HFFc6 (cell line): ENCODE results near the gene NUDT1. TPM values are rescaled to one million over a fixed set of nuclear protein-coding genes. Genes with fewer than 3 reads are reported as not detected.

ENCODE experiments used
- DNase-seq: peaks from one replicate; pipeline ENCODE4 v3.0.0-alpha.2; 2018
- H3K27ac Mint-ChIP-seq: 2 replicates; pipeline ENCODE4 v1.8.0; 2020; ENCODE audit warnings: mild to moderate bottlenecking, mixed read lengths
- H3K27me3 Mint-ChIP-seq: 2 replicates; pipeline ENCODE4 v1.8.0; 2021; ENCODE audit warnings: mild to moderate bottlenecking, moderate library complexity, mixed read lengths; ENCODE audit not compliant: insufficient read depth
- H3K36me3 Mint-ChIP-seq: 2 replicates; pipeline ENCODE4 v1.8.0; 2021; ENCODE audit warnings: low read depth, mixed read lengths
- H3K4me1 Mint-ChIP-seq: 2 replicates; pipeline ENCODE4 v1.8.0; 2020; ENCODE audit warnings: low read depth, mixed read lengths
- H3K4me3 Mint-ChIP-seq: 2 replicates; pipeline ENCODE4 v1.8.0; 2020; ENCODE audit warnings: mild to moderate bottlenecking, moderate library complexity, mixed read lengths
- H3K9me3 Mint-ChIP-seq: 2 replicates; pipeline ENCODE4 v1.8.0; 2020; ENCODE audit warnings: mild to moderate bottlenecking, mixed read lengths
- CTCF ChIP-seq: fragments of 200-600 bp; sonication (generic); IDR thresholded peaks from 2 replicates; pipeline ENCODE4 v1.5.0; 2021; ENCODE audit warnings: antibody characterized with exemption, mild to moderate bottlenecking
- total RNA-seq, 6 experiments: library from RNA; stranded (reverse); fragmentation: NEBNext Ultra II Directional; extraction: Animal tissue kit (Norgen Biotek cat#: 25700); gene quantifications; 2 replicates in 1 of 6; 3 replicates in 5 of 6; pipeline ENCODE4 v1.2.3, GENCODE V29; 2021

The NUDT1 gene
- total RNA-seq, 6 experiments from 2014 or later = 35.6 to 57.6 (median 45.9) TPM

GRCh38 chr7:2269991-2270460, 28.0 kb downstream of the NUDT1 start:
- TF ChIP-seq CTCF = no peak
- Mint-ChIP-seq H3K36me3 (0 out of 2 replicates have a peak, but pooled peaks cover 4% of the 10 kb centered on the region), H3K27ac (peak overlapping the region; percentile 75), H3K4me1 (peaks cover 25% of the 10 kb centered on the region), H3K27me3 (no peaks in the 10 kb centered on the region), H3K9me3 (no peaks in the 10 kb centered on the region), H3K4me3 (peak overlapping the region; percentile 71)
- DNase-seq = no peak

GRCh38 chr7:2270495-2270894, 28.5 kb downstream of the NUDT1 start:
- Mint-ChIP-seq H3K4me3 (no peak overlapping the region; the same call in 1 of the 2 replicates), H3K27ac (peak overlapping the region; percentile 75), H3K36me3 (0 out of 2 replicates have a peak, but pooled peaks cover 4% of the 10 kb centered on the region), H3K4me1 (peaks cover 25% of the 10 kb centered on the region), H3K27me3 (no peaks in the 10 kb centered on the region), H3K9me3 (no peaks in the 10 kb centered on the region)
- TF ChIP-seq CTCF = no peak
- no peak for DNase-seq

- TF ChIP-seq CTCF = no peak
- H3K36me3 Mint-ChIP-seq = 0 out of 2 replicates have a peak, but pooled peaks cover 4% of the 10 kb centered on the region
- no peak for DNase-seq
- H3K27ac Mint-ChIP-seq = no peak overlapping the region
- no peaks in the 10 kb centered on the region for H3K9me3 Mint-ChIP-seq
- H3K4me1 Mint-ChIP-seq = peaks cover 24% of the 10 kb centered on the region
- H3K4me3 Mint-ChIP-seq = no peak overlapping the region
- peaks cover 1% of the 10 kb centered on the region; the same call in 1 of the 2 replicates for H3K27me3 Mint-ChIP-seq
These were observed 29.4 kb downstream of the NUDT1 start for GRCh38 chr7:2271273-2272026.

GRCh38 chr7:2272031-2272430, 30.0 kb downstream of the NUDT1 start:
- Mint-ChIP-seq H3K4me3 (no peak overlapping the region), H3K27me3 (peaks cover 1% of the 10 kb centered on the region; the same call in 1 of the 2 replicates), H3K9me3 (no peaks in the 10 kb centered on the region), H3K4me1 (peaks cover 18% of the 10 kb centered on the region), H3K36me3 (peaks cover 7% of the 10 kb centered on the region; the same call in 1 of the 2 replicates), H3K27ac (no peak overlapping the region; the same call in 1 of the 2 replicates)
- no peak for TF ChIP-seq CTCF
- no peak for DNase-seq

- DNase-seq = no peak
- H3K27me3 Mint-ChIP-seq = peaks cover 1% of the 10 kb centered on the region; the same call in 1 of the 2 replicates
- TF ChIP-seq CTCF = no peak
These were observed 31.8 kb downstream of the NUDT1 start for GRCh38 chr7:2273866-2274265.

More at GRCh38 chr7:2273866-2274265, 31.8 kb downstream of the NUDT1 start:
- Mint-ChIP-seq H3K9me3 (no peaks in the 10 kb centered on the region), H3K4me1 (peaks cover 17% of the 10 kb centered on the region), H3K4me3 (no peak overlapping the region), H3K27ac (no peak overlapping the region), H3K36me3 (peaks cover 10% of the 10 kb centered on the region; the same call in 1 of the 2 replicates)
